HepG2 (cell line): ENCODE results near the gene EMC9. TPM values are rescaled to one million over a fixed set of nuclear protein-coding genes. Genes with fewer than 3 reads are reported as not detected.

ENCODE experiments used
- CHD2 ChIP-seq: IDR thresholded peaks from 2 replicates; pipeline ENCODE4 v1.6.1; 2011; ENCODE audit warnings: low read depth, low read length, improper control_type of control experiment
- GATAD2A ChIP-seq: IDR thresholded peaks from 2 replicates; pipeline ENCODE4 v1.6.1; 2016
- HNRNPUL1 ChIP-seq: fragments of 200-400 bp; formaldehyde crosslinking; IDR thresholded peaks from 2 replicates; pipeline ENCODE4 v1.6.1; 2017; ENCODE audit warnings: low read depth, mild to moderate bottlenecking, low read length, moderate library complexity
- HOXA9 ChIP-seq: sonication (generic); formaldehyde crosslinking; IDR thresholded peaks from 2 replicates; pipeline ENCODE4 v1.8.1; 2022; ENCODE audit warnings: missing genetic modification reagents, mild to moderate bottlenecking, moderate library complexity, borderline replicate concordance
- KDM4B ChIP-seq: sonication (generic); formaldehyde crosslinking; IDR thresholded peaks from 2 replicates; pipeline ENCODE4 v1.4.0; 2020; ENCODE audit warnings: missing genetic modification reagents
- KLF13 ChIP-seq: sonication (generic); formaldehyde crosslinking; IDR thresholded peaks from 2 replicates; pipeline ENCODE4 v1.4.0; 2020; ENCODE audit warnings: mild to moderate bottlenecking, missing genetic modification reagents
- MBNL3 ChIP-seq: fragments of 250-450 bp; sonication (Bioruptor Pico); conservative IDR thresholded peaks from 2 replicates; pipeline ENCODE4 v1.8.0; 2022; ENCODE audit warnings: mild to moderate bottlenecking, inconsistent platforms
- NFRKB ChIP-seq: fragments of 450-650 bp; IDR thresholded peaks from 2 replicates; pipeline ENCODE4 v1.6.1; 2017
- SNRNP70 ChIP-seq: fragments of 200-400 bp; formaldehyde crosslinking; IDR thresholded peaks from 2 replicates; pipeline ENCODE4 v1.6.1; 2017; ENCODE audit warnings: mild to moderate bottlenecking, low read depth, low read length, moderate library complexity
- SUZ12 ChIP-seq: fragments of 150-350 bp; IDR thresholded peaks from 2 replicates; pipeline ENCODE4 v1.6.1; 2014; ENCODE audit warnings: low read depth, low read length
- YY1 ChIP-seq: IDR thresholded peaks from 2 replicates; pipeline ENCODE4 v1.6.1; 2011; ENCODE audit warnings: low read length, low read depth, moderate library complexity, mild to moderate bottlenecking; ENCODE audit not compliant: insufficient read depth, insufficient replicate concordance
- ZKSCAN1 ChIP-seq: fragments of 150-350 bp; IDR thresholded peaks from 2 replicates; pipeline ENCODE4 v1.6.1; 2014; ENCODE audit warnings: low read length
- ZNF335 ChIP-seq: sonication (generic); formaldehyde crosslinking; IDR thresholded peaks from 2 replicates; pipeline ENCODE4 v1.4.0; 2020; ENCODE audit warnings: missing genetic modification reagents
- ZNF652 ChIP-seq: IDR thresholded peaks from 2 replicates; pipeline ENCODE4 v1.6.1; 2016; ENCODE audit warnings: low read depth, borderline replicate concordance
- ZNF7 ChIP-seq: IDR thresholded peaks from 2 replicates; pipeline ENCODE4 v1.6.1; 2016; ENCODE audit warnings: missing biosample characterization, missing genetic modification reagents
- ZNF883 ChIP-seq: sonication (generic); formaldehyde crosslinking; IDR thresholded peaks from 2 replicates; pipeline ENCODE4 v1.5.1; 2020; ENCODE audit warnings: mild to moderate bottlenecking, missing genetic modification reagents; ENCODE audit errors: not compliant biosample characterization
- polyA plus RNA-seq, 8 experiments: library from polyadenylated mRNA; depleted of rRNA in 3 of 8; stranded (reverse) in 7 of 8; unstranded in 1 of 8; fragments of >200 nt; fragmentation: Illumina TruSeq in 4 of 8; extraction: Trizol in 4 of 8; gene quantifications; 2 replicates each; pipeline versions ENCODE4 v1.2.1 to v1.2.3, GENCODE V29; 2011 to 2016; ENCODE audit warnings: low read depth in 4 of 8, missing spikeins in 1 of 8, mixed read lengths in 1 of 8; ENCODE audit not compliant: insufficient read depth in 1 of 8
- total RNA-seq, 5 experiments: library from RNA; depleted of rRNA; stranded (reverse); fragments of >200 nt; fragmentation: Illumina TruSeq; extraction: Trizol; gene quantifications; 2 replicates each; pipeline ENCODE4 v1.2.3, GENCODE V29; 2016; ENCODE audit warnings: low read depth in 1 of 5
- TF ChIP-seq, protein P1 (sequence below): sonication (generic); formaldehyde crosslinking; IDR thresholded peaks from 2 replicates; pipeline ENCODE4 v1.4.0; 2020; ENCODE audit warnings: missing genetic modification reagents, borderline replicate concordance
- TF ChIP-seq, protein P2 (sequence below): IDR thresholded peaks from 2 replicates; pipeline ENCODE4 v1.6.1; 2016; ENCODE audit warnings: control low read depth
- TF ChIP-seq, protein P3 (sequence below): IDR thresholded peaks from 2 replicates; pipeline ENCODE4 v1.6.1; 2018; ENCODE audit warnings: missing genetic modification reagents, mild to moderate bottlenecking, missing compliant biosample characterization
- TF ChIP-seq, protein P4 (sequence below): sonication (generic); formaldehyde crosslinking; IDR thresholded peaks from 2 replicates; pipeline ENCODE4 v1.4.0; 2020; ENCODE audit warnings: mild to moderate bottlenecking, missing genetic modification reagents, borderline replicate concordance
- TF ChIP-seq, protein P5 (sequence below): sonication (generic); formaldehyde crosslinking; IDR thresholded peaks from 2 replicates; pipeline ENCODE4 v1.4.0; 2020; ENCODE audit warnings: missing genetic modification reagents
- TF ChIP-seq, protein P6 (sequence below): sonication (generic); formaldehyde crosslinking; IDR thresholded peaks from 2 replicates; pipeline ENCODE4 v1.5.0; 2020; ENCODE audit warnings: missing genetic modification reagents

EMC9 gene
- total and polyA plus RNA-seq, 2 of the 13 experiments (the other 11 are each of a cell fraction or from before 2014, with no cell fraction given): 60.5 to 78.7 TPM

DNA sequence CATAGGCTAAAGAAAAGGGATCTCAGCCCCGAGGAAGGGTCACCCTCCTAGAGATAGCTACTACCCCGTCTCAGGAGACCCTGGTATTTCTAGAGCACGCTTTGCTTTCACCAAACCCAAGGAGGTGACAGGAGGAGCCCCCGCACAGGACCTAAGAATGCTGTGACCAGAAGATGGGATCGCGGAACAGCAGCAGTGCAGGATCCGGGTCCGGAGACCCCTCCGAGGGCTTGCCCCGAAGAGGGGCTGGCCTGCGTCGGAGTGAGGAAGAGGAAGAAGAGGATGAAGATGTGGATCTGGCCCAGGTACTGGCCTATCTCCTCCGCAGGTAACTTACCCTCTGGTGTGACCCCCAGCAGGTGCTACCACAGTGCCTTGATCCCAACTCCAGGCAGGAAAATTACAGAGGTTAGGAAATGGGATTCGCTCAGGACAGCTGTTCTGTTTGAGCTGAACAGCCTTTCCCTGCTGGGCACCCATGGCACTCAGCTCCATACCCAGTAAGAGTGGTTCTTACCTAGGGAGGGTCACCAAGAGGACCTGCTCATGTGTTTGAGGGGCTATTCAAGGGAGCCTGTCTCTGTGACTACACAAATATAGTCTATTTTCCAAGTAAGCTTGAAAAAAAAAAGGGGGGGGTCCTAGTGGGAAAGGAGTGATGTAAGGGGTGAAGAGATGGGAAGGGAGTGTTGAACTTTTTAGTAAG is 25.8 kb downstream of the EMC9 start (continued):
- TF ChIP-seq ZNF883 (peak; percentile 53), YY1 (no peak), KLF13 (CRISPR knock-in tag) (no peak; the same call in 1 of the 2 replicates), GATAD2A (CRISPR knock-in tag) (no peak), KDM4B (CRISPR knock-in tag) (no peak; the same call in 1 of the 2 replicates), CHD2 (no peak), HOXA9 (no peak), ZNF335 (CRISPR knock-in tag) (no peak), NFRKB (no peak), HNRNPUL1 (no peak), SNRNP70 (no peak), ZNF652 (CRISPR knock-in tag) (no peak), ZKSCAN1 (no peak), SUZ12 (no peak), ZNF7 (CRISPR knock-in tag) (no peak), MBNL3 (peak; percentile 87; the same call in 1 of the 2 replicates)
- TF ChIP-seq, protein P1, sequence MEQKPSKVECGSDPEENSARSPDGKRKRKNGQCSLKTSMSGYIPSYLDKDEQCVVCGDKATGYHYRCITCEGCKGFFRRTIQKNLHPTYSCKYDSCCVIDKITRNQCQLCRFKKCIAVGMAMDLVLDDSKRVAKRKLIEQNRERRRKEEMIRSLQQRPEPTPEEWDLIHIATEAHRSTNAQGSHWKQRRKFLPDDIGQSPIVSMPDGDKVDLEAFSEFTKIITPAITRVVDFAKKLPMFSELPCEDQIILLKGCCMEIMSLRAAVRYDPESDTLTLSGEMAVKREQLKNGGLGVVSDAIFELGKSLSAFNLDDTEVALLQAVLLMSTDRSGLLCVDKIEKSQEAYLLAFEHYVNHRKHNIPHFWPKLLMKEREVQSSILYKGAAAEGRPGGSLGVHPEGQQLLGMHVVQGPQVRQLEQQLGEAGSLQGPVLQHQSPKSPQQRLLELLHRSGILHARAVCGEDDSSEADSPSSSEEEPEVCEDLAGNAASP: no peak
- TF ChIP-seq, protein P2, sequence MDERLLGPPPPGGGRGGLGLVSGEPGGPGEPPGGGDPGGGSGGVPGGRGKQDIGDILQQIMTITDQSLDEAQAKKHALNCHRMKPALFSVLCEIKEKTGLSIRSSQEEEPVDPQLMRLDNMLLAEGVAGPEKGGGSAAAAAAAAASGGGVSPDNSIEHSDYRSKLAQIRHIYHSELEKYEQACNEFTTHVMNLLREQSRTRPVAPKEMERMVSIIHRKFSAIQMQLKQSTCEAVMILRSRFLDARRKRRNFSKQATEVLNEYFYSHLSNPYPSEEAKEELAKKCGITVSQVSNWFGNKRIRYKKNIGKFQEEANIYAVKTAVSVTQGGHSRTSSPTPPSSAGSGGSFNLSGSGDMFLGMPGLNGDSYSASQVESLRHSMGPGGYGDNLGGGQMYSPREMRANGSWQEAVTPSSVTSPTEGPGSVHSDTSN (CRISPR knock-in tag): no peak
- TF ChIP-seq, protein P3, sequence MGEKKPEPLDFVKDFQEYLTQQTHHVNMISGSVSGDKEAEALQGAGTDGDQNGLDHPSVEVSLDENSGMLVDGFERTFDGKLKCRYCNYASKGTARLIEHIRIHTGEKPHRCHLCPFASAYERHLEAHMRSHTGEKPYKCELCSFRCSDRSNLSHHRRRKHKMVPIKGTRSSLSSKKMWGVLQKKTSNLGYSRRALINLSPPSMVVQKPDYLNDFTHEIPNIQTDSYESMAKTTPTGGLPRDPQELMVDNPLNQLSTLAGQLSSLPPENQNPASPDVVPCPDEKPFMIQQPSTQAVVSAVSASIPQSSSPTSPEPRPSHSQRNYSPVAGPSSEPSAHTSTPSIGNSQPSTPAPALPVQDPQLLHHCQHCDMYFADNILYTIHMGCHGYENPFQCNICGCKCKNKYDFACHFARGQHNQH: no peak
- TF ChIP-seq, protein P4, sequence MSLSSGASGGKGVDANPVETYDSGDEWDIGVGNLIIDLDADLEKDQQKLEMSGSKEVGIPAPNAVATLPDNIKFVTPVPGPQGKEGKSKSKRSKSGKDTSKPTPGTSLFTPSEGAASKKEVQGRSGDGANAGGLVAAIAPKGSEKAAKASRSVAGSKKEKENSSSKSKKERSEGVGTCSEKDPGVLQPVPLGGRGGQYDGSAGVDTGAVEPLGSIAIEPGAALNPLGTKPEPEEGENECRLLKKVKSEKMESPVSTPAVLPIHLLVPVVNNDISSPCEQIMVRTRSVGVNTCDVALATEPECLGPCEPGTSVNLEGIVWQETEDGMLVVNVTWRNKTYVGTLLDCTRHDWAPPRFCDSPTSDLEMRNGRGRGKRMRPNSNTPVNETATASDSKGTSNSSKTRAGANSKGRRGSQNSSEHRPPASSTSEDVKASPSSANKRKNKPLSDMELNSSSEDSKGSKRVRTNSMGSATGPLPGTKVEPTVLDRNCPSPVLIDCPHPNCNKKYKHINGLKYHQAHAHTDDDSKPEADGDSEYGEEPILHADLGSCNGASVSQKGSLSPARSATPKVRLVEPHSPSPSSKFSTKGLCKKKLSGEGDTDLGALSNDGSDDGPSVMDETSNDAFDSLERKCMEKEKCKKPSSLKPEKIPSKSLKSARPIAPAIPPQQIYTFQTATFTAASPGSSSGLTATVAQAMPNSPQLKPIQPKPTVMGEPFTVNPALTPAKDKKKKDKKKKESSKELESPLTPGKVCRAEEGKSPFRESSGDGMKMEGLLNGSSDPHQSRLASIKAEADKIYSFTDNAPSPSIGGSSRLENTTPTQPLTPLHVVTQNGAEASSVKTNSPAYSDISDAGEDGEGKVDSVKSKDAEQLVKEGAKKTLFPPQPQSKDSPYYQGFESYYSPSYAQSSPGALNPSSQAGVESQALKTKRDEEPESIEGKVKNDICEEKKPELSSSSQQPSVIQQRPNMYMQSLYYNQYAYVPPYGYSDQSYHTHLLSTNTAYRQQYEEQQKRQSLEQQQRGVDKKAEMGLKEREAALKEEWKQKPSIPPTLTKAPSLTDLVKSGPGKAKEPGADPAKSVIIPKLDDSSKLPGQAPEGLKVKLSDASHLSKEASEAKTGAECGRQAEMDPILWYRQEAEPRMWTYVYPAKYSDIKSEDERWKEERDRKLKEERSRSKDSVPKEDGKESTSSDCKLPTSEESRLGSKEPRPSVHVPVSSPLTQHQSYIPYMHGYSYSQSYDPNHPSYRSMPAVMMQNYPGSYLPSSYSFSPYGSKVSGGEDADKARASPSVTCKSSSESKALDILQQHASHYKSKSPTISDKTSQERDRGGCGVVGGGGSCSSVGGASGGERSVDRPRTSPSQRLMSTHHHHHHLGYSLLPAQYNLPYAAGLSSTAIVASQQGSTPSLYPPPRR: no peak
- TF ChIP-seq, protein P5, sequence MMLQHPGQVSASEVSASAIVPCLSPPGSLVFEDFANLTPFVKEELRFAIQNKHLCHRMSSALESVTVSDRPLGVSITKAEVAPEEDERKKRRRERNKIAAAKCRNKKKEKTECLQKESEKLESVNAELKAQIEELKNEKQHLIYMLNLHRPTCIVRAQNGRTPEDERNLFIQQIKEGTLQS: no peak
- TF ChIP-seq, protein P6, sequence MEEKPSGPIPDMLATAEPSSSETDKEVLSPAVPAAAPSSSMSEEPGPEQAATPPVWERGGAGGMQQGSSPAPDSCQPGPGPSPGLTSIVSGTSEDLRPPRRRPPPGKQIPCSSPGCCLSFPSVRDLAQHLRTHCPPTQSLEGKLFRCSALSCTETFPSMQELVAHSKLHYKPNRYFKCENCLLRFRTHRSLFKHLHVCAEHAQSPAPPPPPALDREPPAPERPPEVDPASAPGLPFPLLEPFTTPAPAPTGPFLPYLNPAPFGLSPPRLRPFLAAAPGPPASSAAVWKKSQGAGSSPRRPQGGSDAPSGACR (CRISPR knock-in tag): no peak
